GM19463 (cell line): ENCODE results near the gene FAF1.
"Not testable (repeated sequence)": the region's sequence is repeated elsewhere in the genome, so short reads cannot be mapped to it uniquely, and the experiment has no call there.

ENCODE experiments used
- ATAC-seq: cut with Tn5 transposase; IDR thresholded peaks from one replicate; pipeline ENCODE4 v1.9.1; 2021; ENCODE audit warnings: mild to moderate bottlenecking, moderate library complexity; ENCODE audit not compliant: unreplicated experiment

Gene FAF1

GRCh38 chr1:50793521-50793920 lies 166.5 kb downstream of the FAF1 start:
- no peak for ATAC-seq

- no peak for ATAC-seq
Observed at GRCh38 chr1:50787266-50787665, 172.8 kb downstream of the FAF1 start.

- ATAC-seq = no peak
Observed at GRCh38 chr1:50783286-50783685, 176.8 kb downstream of the FAF1 start.

- ATAC-seq = no peak
Observed at GRCh38 chr1:50780797-50781196, 179.3 kb downstream of the FAF1 start.

- ATAC-seq = no peak
Observed at GRCh38 chr1:50779801-50780200, 180.3 kb downstream of the FAF1 start.

GRCh38 chr1:50775740-50776139 lies 184.3 kb downstream of the FAF1 start:
- ATAC-seq = no peak

GRCh38 chr1:50774759-50775351 lies 185.2 kb downstream of the FAF1 start:
- no peak for ATAC-seq

- no peak for ATAC-seq
Observed at GRCh38 chr1:50766688-50767087, 193.4 kb downstream of the FAF1 start.

GRCh38 chr1:50756543-50756942 lies 203.5 kb downstream of the FAF1 start:
- not testable (repeated sequence) for ATAC-seq

GRCh38 chr1:50754764-50755163 lies 205.3 kb downstream of the FAF1 start:
- not testable (repeated sequence) for ATAC-seq

GRCh38 chr1:50750021-50750619 lies 209.9 kb downstream of the FAF1 start:
- ATAC-seq = no peak

- no peak for ATAC-seq
Observed at GRCh38 chr1:50747394-50747793, 212.7 kb downstream of the FAF1 start.

- ATAC-seq = no peak
Observed at GRCh38 chr1:50742523-50742922, 217.5 kb downstream of the FAF1 start.

GRCh38 chr1:50739125-50739524 lies 220.9 kb downstream of the FAF1 start:
- ATAC-seq = no peak

- no peak for ATAC-seq
Observed at GRCh38 chr1:50735443-50735842, 224.6 kb downstream of the FAF1 start.

GRCh38 chr1:50727578-50727977 lies 232.5 kb downstream of the FAF1 start:
- ATAC-seq = not testable (repeated sequence)

GRCh38 chr1:50724626-50725286 lies 235.3 kb downstream of the FAF1 start:
- ATAC-seq = peak; percentile 86

- no peak for ATAC-seq
Observed at GRCh38 chr1:50720457-50721053, 239.5 kb downstream of the FAF1 start.

GRCh38 chr1:50719126-50719525 lies 240.9 kb downstream of the FAF1 start:
- no peak for ATAC-seq

- ATAC-seq = no peak
Observed at GRCh38 chr1:50717327-50717726, 242.7 kb downstream of the FAF1 start.

- ATAC-seq = not testable (repeated sequence)
Observed at GRCh38 chr1:50716455-50716854, 243.6 kb downstream of the FAF1 start.

GRCh38 chr1:50710099-50710498 lies 250.0 kb downstream of the FAF1 start:
- no peak for ATAC-seq
